Fibroblast of peridontal ligament (primary cell): ENCODE measurements around the gene FXYD1.
A peak's percentile ranks its signal among the peaks of the same experiment; 100 is the strongest.
"Not testable (repeated sequence)": the region's sequence is repeated elsewhere in the genome, so short reads cannot be mapped to it uniquely, and the experiment has no call there.

ENCODE experiments used
- DNase-seq: peaks from one replicate; pipeline ENCODE4 v3.0.0-alpha.2; 2010; ENCODE audit errors: extremely low read depth

FXYD1 gene

DNA sequence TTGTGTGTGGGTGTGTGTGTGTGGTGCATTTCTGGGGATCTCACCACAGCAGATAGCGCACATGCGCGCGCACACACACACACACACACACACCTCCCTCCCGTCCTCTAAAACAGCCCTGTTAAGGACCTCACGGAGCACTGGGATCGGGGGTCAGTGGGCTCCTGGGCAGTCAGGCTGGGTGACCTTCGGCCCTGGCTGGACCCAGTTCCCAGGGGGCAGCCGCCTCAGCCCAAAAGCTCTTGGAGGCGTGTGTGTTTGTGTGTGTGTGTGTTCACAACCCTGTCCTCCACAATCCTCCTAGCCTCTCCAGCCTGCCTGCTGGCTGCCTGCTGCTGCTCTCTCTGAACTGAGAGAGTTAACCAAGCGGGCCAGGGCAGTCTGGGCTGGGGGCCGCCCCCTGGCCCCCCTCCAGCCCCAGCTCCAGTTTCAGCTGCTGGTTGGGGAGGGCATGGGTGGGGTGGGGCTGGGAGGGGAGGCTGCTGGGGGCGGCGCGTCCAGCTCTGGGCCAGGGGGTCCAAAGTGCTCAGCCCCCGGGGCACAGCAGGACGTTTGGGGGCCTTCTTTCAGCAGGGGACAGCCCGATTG, at the start of gene FXYD1:
Gene FXYD1, plus strand, starts transcription at position 520 of the 588 bp plus-strand sequence. CDS start 1,256 bp downstream, outside the sequence.
- DNase-seq: peak; percentile 45

DNA sequence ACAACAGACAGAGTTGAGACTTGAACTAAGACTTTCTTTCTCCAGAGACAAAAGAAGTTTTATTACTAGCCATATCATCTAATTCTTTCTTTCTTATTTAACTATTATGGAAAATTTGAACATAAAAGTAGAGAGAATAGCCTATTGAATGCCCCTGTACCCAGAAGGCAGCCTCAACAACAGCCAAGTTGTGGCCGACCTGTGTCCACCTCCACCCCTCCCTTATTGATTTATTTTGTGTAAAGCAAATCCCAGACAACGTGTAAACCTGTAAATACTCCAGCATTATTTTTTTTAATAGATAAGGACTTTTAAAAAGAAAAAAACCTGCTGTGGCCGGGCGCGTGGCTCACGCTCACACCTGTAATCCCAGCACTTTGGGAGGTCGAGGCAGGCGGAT, 49.1 kb upstream of the FXYD1 start:
- no peak for DNase-seq

DNA sequence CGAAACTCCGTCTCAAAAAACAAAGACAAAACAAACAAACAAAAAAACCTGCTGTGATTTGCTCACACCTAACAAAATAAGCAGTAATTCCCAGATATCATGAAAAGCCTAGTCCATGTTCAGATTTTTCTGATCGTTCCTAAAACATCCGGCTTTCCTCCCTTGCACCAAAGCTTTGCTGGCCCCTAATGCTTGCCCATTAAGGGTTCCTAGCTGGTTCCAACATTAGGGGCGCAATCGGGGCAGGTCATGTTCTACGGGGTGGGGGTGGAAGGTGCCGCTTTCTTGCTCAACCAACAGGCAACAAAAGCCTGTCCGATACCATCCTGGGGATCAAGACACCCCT, 48.5 kb upstream of the FXYD1 start:
- DNase-seq: no peak

DNA sequence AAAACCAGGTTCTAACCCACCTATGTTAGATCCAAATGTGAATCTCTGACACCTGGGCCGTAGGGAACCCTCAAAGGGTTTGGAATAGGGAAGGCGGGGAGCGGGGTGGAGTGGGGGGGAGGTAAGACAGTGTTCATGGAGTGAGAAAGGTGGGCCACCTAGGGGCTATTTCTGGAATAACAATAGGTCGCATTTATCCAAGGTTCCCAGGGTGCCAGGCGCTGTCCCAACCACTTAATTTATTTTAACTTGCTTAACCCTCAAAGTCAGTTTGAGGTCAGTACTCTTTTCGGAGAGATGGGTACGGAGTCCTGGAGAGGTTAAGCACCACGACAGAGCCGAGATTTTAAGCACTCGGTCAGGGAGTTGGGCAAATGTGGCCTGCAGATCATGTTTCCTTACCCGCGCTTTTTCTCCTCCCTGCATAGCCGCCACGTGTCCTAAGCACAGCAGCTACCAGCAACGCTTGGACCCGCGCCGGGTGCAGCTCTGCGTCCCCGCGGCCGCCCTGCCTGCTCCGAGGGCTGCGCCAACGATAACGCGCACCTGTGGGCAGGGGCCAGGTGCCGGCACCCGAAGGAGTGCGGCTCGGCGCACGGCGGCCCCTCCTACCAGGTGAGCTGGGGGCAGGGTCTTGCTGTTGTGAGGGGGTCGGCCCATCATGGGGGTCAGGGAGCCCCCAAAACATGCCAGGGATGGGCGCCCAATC, 48.0 kb upstream of the FXYD1 start:
- DNase-seq: peak; percentile 65

DNA sequence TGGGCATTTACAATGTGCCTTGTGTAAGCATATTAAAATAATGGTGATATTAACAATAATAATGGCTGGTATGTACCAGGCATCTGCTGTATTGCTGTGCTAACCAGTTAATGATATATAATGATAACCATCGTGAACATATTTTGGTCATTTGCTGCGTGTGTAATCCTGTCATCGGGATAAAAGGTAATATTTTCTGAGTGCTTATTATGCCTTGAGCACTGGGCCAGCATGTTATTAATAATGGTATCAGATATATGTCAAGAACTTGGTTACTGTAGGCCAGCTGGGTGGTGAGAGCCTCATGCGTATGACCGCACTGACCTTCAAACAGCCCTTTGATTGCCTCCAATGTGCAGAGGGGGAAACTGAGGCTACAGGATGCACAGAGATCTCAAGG, 45.2 kb upstream of the FXYD1 start:
- no peak for DNase-seq

DNA sequence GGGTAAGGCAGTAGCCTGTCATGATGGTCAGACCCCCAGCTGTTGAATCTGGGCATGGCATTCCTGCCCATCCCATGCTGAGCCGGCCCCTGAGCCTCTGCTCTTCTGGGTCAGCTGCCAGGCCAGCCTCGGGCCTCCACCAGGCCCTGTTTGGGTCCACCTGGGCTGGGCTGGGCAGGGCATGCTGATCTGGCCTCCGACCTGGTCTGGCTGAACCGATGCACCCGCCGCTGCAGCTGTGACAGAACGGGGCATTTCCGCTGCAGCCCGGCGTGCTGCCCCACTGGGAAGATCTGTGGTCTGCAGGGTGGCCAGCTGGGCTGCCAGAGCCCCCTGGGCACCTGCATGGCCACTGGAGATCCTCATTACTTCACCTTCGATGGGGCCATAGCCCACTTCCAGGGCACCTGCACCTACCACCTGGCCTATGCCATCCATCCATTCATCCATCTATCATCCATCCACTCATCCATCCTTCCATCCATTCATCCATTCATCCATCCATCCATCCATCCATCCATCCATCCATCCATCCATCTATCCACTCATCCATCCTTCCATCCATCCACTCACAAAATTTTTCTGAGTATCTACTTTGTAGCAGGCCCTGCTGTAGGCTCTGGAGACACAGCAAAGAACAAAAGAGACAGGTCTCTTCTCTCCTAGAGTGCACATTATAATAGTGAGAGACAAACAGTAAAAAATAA, 44.5 kb upstream of the FXYD1 start:
- DNase-seq: no peak

DNA sequence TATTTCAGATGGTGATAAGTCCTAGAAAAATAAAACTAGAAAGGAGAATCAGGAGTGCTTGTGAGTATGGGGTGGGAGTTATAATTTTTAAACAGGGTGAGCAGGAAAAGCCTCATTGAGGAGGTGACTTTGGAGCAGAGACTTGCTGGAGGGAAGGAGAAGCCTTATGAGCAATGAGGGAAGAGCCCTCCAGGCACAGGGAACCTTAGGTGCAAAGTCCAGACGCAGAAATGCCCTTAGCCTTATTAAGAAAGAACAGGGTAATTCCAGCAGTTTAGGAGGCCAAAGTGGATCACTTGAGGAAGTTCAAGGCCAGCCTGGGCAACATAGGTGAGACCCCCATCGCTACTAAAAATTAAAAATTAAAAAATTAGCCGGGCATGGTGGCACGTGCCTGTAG, 44.0 kb upstream of the FXYD1 start:
- DNase-seq: no peak

DNA sequence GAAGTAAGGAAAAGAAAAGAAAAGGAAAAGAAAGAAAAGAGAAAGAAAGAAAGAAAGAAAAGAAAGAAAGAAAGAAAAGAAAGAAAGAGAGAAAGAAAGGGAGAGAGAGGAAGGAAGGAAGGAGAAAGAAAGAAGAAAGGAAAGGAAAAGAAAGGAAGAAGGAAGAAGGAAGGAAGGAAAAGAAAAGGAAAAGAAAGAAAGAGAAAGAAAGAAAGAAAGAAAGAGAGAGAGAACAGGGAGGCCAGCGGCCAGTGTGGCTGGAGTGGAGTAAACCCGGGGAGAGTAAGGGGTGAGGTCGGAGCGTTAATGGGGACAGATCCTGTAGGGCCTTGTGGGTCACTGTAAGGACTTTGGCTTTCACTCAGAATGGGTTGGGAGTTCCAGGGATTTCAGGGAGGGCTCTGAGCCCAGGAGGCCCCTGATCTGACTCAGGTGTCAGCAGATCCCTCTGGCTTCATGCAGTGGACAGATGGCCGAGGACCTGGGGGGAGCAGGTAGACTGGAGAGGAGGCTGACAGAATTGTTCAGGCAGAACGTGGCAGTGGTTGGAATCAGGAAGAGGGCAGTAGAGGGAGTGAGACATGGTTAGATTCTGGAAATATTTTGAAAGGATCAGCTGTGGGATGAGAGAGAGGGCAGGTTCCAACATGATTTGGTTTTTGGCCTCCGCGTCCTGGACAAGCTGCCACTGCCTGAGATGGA, 42.8 kb upstream of the FXYD1 start:
- no peak for DNase-seq

DNA sequence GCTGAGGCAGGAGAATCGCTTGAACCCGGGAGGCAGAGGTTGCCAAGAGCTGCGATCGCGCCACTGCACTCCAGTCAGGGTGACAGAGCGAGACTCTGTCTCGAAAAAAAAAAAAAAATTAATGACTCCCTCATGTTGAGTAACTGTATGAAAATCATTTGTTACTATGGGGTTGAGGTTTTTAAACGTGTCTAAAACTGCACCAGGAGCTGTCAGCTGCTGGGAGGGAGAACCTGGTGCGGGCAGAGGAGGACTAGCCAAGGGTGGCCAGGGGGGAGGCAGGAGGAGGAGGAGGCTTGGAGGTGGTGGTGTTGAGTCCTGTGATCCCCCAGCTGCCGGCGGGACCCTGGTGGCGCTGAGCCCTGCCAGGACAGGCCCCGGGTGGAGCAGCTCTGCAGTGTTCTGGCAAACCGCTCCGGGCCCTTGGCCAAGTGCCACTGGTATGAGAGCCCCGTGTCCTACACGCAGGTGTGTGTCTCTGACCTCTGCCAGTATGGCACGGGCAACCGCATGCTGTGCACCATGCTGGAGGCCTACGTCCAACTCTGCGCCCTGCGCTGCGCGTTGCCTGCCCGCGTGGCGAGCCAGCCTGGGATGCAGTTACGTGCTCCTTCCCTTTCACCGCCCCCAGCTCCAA, 40.1 kb upstream of the FXYD1 start:
- DNase-seq: no peak

DNA sequence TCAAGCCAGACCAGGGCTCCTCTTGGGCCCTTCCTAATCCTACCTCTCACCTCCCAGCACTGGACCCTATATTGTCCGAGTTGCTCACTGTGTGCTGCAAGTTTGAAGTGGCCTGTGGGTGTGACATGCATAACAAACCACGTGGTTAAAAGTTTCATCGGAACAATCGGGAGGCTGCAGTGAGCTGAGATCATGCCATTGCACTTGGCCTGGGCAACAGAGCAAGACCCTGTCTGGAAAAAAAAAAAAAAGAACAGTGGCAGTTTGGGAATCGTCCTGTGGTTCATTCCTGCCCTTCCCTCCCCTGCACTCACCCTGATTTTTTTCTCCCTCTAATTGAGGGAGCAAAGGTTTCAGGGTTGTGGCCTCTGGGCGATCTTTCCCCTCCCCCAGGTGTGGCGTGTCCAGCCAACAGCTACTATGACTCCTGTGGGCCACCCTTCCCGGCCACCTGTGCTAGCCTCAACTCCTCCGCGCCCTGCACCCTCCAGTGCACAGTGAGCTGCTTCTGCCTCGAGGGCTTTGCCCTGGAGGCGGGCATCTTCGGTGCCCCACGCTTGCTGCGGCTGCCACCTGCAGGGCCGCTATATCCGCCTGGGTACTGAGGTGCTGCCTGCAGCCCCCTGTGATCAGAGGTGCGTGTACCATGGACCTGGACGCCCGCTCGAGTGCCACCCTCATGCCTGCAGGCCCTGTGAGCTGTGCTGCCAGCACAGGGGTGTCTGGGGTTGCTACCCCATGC, 39.3 kb upstream of the FXYD1 start:
- no peak for DNase-seq

DNA sequence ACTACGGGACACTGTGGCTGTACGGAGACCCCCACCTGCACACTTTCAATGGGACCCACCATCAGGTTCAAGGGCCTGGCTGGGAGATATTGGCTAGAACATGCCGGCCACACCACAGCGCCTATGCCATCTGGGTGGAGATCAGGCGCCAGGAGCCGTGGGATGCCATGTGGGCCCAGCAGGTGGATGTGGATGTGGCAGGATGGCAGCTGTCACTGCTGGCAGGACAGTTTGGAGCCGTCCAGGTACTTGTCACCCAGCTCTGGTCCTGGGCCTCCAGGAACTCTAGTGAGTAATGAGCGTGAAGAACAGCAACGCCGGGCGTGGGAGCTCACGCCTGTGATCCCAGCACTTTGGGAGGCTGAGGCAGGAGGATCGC, 38.7 kb upstream of the FXYD1 start:
- no peak for DNase-seq

DNA sequence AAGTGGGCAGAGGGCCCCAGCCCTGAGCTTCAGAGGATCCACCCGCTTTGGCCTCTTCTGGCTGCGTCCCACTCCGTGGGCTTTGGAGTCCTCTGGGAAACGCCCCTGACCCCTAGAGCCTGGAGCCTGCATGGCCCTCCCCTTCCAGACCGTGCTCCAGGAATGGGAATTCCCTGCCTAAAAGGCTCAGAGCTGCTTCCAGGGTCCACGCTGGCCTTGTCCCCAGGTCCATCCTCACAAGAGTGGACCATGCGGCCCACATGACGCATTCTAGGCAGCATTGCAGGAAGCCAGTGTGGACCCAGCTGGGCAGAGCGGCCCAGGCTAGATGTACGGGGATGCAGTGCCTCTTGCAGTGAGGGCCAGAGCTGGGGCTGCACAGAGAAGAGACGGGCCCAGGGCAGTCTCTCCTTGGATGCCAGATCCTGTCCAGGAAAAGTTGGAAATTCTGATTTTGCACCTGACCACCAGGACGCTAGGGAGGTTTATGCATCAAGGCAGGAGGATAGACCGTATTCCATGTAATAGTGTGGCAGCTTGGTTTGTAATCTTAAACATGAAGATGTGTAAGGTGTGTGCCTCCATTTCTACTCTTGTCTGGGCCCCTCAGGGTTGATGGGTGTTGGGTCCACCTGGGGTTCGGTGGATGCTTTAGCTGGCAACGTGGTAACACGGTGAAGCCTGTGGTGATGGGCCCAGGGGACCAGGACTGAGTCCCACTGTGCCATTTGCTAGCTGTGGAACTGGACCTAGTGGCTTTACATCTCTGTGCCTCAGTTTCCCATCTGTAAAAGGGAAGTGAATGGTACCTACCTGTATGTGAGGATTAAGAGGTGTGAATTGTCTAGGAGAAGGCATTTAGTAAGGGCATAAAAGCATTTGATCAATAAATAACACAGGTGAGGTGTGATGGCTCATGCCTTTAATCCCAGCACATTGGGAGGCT, 37.8 kb upstream of the FXYD1 start:
- DNase-seq: no peak

DNA sequence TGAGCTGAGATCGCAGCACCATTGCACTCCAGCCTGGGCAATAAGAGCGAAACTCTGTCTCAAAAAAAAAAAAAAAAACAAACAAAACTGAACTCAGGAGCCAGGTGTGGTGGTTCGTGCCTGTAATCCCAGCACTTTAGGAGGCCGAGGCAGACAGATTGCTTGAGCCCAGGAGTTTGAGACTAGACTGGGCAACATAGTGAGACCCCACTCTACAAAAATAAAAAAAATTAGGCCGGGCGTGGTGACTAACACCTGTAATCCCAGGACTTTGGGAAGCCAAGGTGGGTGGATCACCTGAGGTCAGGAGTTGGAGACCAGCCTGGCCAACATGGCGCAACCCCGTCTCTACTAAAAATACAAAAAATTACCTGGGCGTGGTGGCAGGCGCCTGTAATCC, 36.7 kb upstream of the FXYD1 start:
- DNase-seq: not testable (repeated sequence)

DNA sequence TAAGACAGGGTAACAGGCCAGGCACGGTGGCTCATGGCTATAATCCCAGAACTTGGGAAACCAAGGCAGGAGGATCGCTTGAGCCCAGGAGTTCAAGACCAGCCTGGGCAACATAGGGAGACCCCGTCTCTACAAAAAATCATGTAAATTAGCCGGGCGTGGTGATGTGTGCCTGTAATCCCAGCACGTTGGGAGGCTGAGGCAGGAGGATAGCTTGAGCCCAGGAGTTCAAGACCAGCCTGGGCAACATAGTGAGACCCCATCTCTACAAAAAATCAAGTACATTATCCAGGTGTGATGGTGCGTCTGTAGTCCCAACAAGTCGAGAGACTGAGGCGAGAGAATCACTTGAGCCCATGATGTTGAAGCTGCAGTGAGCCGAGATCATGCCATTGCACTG, 35.0 kb upstream of the FXYD1 start:
- DNase-seq: not testable (repeated sequence)

DNA sequence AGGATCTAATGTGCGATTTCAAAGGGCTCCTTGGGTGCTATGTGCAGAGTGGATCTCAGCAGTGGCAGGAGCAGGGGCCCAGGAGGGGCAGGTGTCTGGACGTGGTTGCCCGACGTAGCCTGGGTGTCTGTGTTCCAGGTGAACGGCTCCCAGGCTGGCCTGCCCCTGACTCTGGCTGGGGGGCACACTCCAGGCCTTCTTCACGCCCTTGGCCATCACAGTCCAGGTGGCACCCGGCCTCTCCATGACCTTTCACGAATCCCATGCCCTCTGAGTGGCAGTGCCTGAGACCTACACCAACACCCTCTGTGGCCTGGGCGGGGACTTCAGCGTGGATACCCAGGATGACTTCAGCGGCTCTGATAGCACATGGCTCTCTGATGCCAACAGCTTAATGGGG, 34.3 kb upstream of the FXYD1 start:
- DNase-seq: no peak

DNA sequence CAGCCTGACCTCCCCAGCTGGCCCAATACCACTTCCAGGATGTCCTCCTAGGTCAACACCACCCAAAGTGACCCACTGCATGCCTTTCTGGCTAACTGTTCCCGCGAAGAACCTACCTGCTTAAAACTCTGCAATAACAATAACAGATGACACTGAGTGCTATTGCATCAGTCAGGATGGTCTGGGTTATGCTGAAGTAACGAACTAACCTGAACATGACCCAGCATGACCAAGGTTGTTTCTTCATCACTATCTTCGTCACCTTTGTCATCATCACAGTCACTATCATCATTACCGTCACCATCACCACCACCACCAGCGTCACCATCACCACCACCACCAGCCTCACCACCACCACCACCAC, 33.6 kb upstream of the FXYD1 start:
- DNase-seq: no peak

DNA sequence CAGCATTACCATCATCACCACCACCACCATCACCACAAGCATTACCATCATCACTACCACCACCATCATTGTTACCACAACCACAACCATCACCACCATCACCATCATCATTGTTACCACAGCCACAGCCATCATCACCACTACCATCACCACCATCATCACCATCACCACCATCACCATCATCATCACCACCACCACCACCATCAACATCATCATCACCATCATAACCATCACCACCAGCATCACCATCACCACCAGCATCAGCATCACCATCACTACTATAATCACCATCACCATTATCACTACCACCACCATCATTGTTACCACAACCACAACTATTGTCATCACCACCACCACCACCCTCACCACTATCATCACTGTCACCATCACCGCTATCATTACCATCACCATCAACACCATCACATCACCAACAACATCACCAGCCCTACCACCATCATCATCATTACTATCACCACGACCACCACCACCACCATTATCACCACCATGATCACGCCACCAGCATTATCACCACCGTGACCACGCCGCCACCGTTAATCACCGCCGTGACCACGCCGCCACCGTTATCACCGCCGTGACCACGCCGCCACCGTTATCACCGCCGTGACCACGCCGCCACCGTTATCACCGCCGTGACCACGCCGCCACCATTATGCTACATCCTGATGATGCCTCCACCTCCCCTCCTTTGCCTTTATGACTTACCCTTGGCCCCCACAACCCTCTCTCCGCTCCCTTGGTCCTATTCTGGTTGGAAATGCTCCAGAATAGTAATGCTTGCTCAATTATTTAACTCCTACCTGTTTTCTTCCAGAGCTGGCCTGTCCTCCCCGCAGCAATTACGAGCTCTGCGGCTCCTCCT, 33.0 kb upstream of the FXYD1 start:
- no peak for DNase-seq

DNA sequence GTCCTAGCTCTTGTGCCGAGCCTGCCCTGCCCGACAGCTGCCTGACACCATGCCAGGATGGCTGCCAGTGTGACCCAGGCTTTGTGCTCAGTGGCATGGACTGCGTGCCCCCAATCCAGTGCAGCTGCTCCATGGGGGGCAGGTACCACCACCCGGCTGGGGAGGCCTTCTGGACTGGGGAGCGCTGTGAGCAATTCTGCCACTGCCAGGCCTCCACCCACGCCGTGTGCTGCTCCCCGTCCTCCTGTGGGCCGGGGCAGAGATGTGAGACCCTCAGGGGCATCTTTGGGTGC, 32.4 kb upstream of the FXYD1 start:
- DNase-seq: no peak

DNA sequence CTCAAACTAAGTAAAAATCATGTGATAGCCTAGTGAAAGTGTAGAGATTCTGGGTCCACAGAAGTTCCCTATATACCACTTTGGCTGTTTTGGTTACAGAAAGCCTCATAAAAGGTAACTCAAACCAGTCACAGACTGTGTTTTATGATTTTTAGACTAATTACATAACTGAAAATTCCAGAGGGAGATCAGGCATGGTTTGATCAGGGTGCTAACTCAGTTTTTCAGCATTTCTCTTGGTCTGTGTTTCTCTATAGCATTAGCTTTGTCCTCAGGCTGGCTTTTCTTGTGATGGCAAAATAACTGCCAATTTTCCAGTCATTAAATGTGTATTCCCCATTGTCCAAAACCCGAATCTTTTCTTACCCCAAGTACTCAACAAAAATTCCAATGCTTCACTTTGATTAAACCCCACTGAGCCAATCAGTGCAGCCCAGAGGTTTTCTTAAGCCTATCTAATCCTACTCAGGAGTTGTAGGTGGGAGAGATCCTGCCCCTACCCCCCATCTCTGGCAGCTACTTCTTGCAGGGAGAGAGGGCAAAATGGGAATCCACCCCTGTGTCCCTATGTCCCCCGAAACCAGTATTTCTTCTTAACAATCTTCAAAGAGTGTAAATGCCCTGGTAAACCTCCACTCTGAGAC, 31.6 kb upstream of the FXYD1 start:
- no peak for DNase-seq
